ENCODE data around the gene CST5.
"Not testable (repeated sequence)": the region's sequence is repeated elsewhere in the genome, so short reads cannot be mapped to it uniquely, and the experiment has no call there.

Gene CST5

GRCh38 chr20:23879328-23879798 is at the start of gene CST5:
Gene CST5, minus strand, starts transcription at chr20:23879748. Its CDS starts 72 bp downstream, at chr20:23879676.
- no peak for DNase-seq

DNA sequence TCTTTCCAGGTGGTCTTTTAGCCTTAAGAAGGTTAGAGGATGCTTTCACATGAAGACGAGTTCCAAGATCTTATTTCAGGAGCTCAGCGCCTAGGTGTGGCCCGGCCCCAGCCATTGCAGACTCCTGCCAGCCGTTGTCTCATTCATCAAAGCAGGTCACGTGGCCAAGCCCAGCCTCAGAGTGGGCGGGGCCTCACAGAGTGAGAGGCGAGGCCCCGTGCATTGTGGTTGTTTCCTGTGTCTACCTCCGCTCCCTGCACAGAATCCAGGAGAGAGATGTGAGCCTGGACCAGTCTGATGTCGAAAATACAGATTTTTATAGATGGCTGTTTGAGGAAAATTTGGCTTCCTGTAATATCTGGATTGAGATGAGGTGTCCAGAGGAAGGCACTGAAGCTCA is 49.2 kb upstream of the CST5 start:
- DNase-seq, result no peak

GRCh38 chr20:23928353-23928752 is 48.8 kb upstream of the CST5 start:
- no peak for DNase-seq

- DNase-seq, result no peak
Measured at GRCh38 chr20:23926944-23927872, 47.7 kb upstream of the CST5 start.

DNA sequence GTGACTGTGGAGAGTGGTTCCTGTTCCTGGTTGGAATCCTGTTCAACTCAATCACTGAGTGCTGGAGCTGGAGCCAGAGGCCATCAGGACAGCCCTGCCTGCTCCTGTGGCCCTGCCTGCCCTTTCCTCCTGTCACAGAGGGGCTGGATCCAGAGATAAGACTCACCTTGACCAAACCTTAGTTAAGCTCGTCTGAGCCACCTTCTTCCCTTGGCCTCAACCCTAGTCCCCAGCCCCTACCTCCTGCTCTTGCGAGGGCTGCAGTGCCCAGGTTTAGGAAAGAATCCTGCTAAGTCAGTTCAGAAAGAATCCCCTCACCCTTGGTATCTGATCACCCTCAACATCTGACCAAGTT is 47.0 kb upstream of the CST5 start:
- DNase-seq, result no peak

- DNase-seq, result no peak
Measured at GRCh38 chr20:23925789-23926525, 46.4 kb upstream of the CST5 start.

GRCh38 chr20:23924751-23925150 is 45.2 kb upstream of the CST5 start:
- DNase-seq, result no peak

DNA sequence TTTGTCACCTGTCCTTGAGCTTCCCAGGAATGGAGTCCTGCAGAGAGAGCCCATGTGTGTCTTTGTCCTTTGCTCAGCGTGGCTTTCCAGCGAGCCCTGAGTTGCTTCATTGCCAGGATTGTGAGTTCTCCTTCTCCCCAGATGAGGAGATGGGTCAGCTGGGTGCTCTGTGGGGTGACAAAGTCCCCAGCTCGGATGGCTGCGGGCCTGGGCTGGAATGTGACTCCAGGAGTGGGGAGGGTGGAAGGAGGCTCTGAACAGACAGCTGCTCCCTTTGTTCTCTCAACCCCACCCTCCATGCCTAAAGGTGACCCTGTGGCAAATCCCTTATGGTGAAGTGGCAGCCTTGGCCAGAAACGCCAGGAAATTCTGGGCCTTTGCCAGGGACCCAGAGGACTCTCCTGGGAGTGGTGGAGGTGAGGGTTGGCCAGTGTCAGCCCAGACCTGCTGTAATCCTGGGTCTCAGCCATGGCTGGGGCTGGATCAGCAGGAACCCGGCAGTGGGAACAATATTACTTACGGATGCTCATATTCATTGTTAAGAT is 44.4 kb upstream of the CST5 start:
- no peak for DNase-seq

DNA sequence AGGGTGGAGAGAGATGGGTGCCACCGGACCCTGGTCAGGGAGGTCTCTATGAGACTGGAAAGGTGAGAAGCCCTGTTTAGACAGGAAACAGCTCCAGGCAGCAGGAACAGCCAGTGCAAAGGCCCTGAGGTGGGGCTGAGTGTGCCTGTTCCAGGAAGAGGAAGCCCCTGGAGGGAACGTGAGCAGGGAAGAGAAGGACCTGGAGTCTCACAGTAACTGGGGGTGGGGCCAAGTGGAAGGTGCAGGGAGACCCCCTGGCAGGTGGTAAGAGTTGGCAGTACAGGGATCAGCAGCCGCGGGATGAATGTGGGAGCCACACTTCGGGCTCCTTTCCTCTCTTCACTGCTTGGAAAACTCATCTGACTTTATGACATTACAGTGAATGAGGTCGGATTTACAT is 43.8 kb upstream of the CST5 start:
- no peak for DNase-seq

DNA sequence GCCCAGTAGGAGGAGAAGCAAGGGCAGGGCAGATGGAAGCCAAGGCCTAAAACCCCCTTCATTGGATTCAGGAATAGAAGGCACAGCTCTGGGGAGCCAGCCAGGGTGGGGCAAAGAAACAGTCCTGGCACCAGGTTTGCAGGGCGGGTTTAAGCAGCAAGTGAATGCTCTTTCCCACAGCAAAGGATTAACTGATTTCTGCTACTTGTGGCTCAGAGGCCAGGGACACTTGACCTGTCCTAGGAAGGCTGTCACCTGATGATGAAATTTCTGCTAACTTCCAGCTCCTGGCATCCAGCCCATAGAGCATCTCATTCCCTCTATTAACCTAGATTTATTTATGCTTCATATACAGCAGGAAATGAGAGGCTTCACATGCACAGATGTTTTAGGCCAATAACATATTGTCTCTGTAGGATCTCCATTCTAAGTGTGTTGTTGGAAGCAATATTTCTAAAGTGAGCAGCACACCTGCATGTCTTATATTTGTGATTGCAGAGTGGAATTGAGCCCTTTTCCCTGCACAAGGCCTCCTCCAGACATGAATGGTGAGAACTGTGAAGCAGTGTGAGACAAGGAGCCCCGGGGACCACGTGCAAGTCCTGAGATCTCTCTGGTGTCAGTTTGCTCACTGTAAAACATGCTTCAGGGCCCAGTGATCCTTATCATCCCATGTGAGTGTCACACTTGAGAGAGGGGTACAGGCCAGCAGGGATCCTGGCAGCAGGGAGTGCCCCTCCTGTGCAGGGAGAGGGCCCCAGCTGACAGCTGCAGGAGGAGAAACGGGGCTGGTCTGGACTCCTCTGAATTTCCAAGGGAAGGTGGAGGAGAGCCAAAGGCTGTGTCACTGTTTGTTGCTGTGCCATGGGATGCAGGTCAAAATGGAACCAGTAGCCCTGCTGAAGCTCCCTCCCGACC is 41.1 kb upstream of the CST5 start:
- DNase-seq, result no peak

DNA sequence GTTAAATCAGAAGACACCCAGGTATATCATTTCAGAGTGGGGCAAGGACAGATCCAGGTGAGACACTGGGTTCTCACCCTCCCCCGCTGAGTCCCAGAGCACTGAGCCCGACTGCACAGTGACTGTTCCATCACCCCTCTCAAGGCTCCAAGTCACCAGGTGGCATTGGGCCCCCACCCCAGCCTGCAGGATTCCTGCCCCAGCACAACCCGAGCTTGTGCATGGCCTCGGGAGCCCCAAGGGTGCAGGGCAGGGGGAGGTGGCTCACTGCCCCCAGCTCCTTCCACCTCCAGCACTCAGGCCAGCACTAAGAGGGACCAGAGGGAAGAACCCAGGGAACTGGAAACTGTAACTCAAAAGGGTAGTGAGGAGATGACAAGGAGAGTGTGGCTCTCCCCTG is 39.3 kb upstream of the CST5 start:
- DNase-seq, result no peak

DNA sequence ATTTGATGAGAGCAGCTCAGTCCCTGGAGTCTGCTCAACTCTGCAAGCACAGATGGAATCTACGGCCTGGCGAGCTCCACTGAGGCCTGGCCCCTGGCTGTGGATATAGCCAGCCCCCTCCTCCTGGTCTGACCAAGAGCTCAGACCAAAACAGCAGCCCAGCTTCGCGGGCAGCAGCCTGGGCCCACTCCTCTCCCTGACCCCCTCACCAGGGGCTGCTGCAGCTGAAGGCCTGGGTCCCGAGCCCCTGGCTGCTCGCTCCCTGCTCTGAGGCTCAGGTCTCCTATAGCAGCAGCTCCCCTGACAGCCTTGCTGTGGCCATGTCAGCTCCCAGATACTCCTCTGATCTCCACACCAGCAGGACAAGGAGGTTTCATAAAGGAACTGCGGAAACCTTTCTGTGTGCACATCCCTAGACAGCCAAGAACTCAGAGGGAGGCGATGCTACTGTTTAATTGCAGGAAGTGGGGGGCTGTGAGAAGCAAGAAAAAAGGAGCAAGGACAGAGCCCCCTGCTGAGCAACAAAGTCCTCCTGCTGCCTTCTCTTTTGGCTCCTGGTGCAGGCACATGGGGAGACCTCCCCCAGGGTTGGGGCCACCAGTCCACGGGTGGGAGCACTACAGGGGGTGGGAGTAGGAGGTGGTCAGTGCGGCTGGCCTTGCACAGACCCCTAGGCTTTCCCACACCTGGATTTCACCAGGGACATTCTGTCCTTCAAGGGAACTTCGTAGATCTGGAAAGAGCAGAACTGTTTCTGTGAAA is 38.7 kb upstream of the CST5 start:
- no peak for DNase-seq

GRCh38 chr20:23917024-23917725 is 37.6 kb upstream of the CST5 start:
- DNase-seq, result no peak

GRCh38 chr20:23915844-23916243 is 36.3 kb upstream of the CST5 start:
- DNase-seq, result no peak

DNA sequence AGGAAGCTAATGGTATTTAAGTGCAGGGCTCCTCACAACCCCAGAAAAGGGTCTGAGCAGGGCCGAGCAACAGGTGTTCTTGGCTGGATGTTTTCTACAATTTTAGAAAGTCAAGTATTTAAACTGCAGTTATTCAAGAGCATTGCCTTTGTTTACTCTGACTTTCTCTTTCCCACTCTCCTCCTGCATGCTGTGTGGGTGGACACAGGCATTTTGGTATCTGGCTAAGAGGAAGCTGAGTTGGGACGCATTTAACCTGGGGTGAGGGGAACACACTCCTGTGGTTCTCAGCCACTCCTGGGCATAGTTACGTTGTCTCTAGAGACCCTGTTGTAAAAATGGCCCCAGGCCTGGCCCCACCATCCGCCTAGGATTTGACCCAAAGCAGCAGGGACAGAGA is 34.9 kb upstream of the CST5 start:
- not testable (repeated sequence) for DNase-seq

DNA sequence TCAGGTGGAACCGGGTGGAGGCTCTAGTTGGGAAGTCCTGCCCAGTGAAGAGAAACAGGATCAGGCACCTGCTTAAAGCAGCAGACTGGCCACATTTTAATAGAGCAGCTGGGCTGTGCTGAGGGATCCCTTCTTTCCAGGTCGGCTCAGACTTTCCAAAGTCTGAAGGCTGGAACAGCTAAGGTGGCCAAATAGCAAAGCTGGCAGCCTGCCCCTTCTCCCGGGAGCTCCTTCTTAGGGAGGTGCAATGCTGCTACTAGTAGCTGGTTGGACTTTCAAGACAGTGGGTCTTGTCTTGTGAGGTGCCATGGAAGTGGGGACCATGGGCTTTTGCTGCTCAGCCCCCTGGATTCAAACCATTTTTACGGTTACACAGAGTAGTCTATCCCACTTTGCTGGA is 30.7 kb upstream of the CST5 start:
- no peak for DNase-seq

DNA sequence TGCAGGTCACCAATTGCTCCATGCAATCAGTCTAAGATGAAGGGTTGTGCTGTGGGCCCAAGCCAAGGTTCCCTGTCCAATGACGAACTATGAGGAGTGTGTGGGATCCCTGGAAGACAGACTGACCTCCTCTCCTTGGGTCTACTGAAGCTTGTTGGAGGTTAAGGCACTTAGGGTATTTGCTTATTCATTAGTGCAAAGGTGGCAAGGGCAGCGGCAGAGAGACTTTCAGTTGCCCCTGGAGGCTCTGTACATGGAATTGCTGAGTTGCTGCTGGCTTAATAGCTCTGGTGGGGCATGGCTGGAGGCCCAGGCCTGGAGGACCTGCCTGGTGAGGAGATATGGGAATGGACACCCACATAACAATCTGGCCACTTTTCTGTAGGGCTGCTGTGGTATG is 29.8 kb upstream of the CST5 start:
- DNase-seq, result no peak

DNA sequence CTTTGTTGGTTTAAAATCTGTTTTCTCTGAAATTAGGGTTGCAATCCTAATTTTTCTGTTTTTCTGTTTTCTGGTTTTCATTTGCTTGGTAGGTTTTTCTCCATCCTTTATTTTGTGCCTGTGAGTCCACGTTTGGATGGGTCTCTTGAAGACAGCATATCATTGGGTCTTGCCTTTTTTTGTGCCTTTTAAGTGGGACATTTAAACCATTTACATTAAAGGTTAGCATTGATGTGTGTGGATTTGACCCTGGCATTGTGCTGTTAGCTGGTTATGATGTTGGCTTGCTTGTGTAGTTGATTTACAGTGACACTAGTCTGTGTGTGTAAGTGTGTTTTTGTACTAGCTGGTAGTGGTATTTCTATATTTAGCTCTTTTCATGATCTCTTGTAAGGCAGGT is 28.0 kb upstream of the CST5 start:
- no peak for DNase-seq

- DNase-seq, result not testable (repeated sequence)
Measured at GRCh38 chr20:23902396-23902795, 22.8 kb upstream of the CST5 start.

DNA sequence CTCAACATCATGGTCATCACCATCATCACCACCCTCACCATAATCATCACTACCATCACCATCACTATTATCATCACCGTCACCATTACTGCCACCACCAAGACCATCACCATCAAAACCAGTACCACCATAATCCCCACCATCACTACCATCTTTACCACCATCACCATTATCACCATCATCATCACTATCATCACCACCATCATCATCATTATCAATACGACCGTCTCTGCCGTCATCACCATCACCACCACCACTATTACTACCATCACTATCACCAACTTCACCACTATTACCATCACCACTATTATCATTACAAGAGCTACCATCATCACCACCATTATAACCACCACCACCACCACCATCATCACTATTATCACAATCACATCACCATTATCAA is 11.3 kb upstream of the CST5 start:
- not testable (repeated sequence) for DNase-seq

DNA sequence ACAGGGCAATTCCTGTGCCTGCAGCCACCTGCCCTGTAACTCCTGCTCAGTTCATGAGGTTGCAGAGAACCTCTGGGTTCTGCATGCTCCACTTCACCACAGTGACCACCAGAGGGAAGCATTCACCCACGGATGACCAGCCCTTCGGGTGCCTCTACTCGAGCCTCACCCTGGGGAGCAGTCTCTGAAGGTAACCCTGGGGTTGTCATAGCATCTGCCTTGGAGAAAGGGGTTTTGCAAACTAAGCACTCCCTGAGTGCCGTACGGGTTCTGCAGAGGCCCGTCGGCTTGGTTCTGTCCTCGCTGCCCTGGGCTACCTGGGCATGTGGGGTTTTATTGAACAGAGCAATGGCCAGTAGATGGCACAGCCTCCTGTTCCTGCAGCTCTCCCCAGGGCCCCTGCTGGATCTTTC is 10.2 kb upstream of the CST5 start:
- peak; percentile 19 for DNase-seq
